Epithelial cell of esophagus (primary cell): Measurements from ENCODE around the gene ANKFN1.
"Not testable (repeated sequence)": the region's sequence is repeated elsewhere in the genome, so short reads cannot be mapped to it uniquely, and the experiment has no call there.

Source experiments
- DNase-seq: peaks from one replicate; pipeline ENCODE4 v3.0.0; 2010; ENCODE audit warnings: low read depth
- H3K4me3 ChIP-seq: 2 replicates; pipeline ENCODE4 v1.5.1; 2011; ENCODE audit warnings: mild to moderate bottlenecking, low read length, control low read depth
- CTCF ChIP-seq: IDR thresholded peaks from 2 replicates; pipeline ENCODE4 v1.5.1; 2011; ENCODE audit warnings: low read depth, mild to moderate bottlenecking, low read length, control low read depth, inconsistent platforms; ENCODE audit not compliant: insufficient read depth; ENCODE audit errors: missing control alignments

ANKFN1 gene

GRCh38 chr17:56274491-56274890 is 121.2 kb downstream of the ANKFN1 start:
- no peak for TF ChIP-seq CTCF
- no peak for DNase-seq
- no peak overlapping the region for H3K4me3 ChIP-seq

GRCh38 chr17:56284482-56284881 is 131.2 kb downstream of the ANKFN1 start:
- no peak overlapping the region for H3K4me3 ChIP-seq
- no peak for TF ChIP-seq CTCF
- no peak for DNase-seq

- H3K4me3 ChIP-seq, DNase-seq: not testable (repeated sequence)
Measured at GRCh38 chr17:56288786-56289185, 135.5 kb downstream of the ANKFN1 start.

- no peak for DNase-seq
- H3K4me3 ChIP-seq = no peak overlapping the region
- no peak for TF ChIP-seq CTCF
Measured at GRCh38 chr17:56289321-56289720, 136.0 kb downstream of the ANKFN1 start.

- DNase-seq = no peak
- no peak for TF ChIP-seq CTCF
- H3K4me3 ChIP-seq = no peak overlapping the region
Measured at GRCh38 chr17:56290101-56290801, 137.0 kb downstream of the ANKFN1 start.

GRCh38 chr17:56290802-56291118 is 137.5 kb downstream of the ANKFN1 start:
- DNase-seq = no peak
- no peak overlapping the region for H3K4me3 ChIP-seq
- no peak for TF ChIP-seq CTCF

GRCh38 chr17:56291226-56291805 is 138.0 kb downstream of the ANKFN1 start:
- DNase-seq = no peak
- H3K4me3 ChIP-seq = no peak overlapping the region
- TF ChIP-seq CTCF = no peak
